ENCODE data around the gene ZBTB7A. TPM values are rescaled to one million over a fixed set of nuclear protein-coding genes. Genes with fewer than 3 reads are reported as not detected.

ZBTB7A gene
- total and polyA plus RNA-seq, 7 experiments from 2014 or later: 15.3 to 76.0 (median 49.1) TPM

GRCh38 chr19:4063369-4064148 lies 3.1 kb downstream of the ZBTB7A start:
- POLR2A ChIA-PET: interaction anchor here (0.6 to 2.9 kb wide), 3 partner anchors 41 to 76 kb away, joined by 3 to 10 read pairs (median 3); partner anchors contain the start of gene PIAS4
- H3K27ac ChIP-seq (ENCODE audit: low read depth, low read length): peak overlapping the region; percentile 81
- no peaks in the 10 kb centered on the region for H3K27me3 Mint-ChIP-seq
- DNase-seq: no peak
- no peaks in the 10 kb centered on the region for H3K27me3 ChIP-seq (ENCODE audit: control insufficient read depth in 2 of 2, insufficient read depth in 2 of 2, low read length in 2 of 2)
- H3K4me3 ChIP-seq (ENCODE audit: low read length): peak overlapping the region; percentile 45
- H3K4me1 ChIP-seq (ENCODE audit: control insufficient read depth in 2 of 2, insufficient read depth in 2 of 2, low read length in 2 of 2): peaks cover 49% of the 10 kb centered on the region in 2 donors
- H3K4me3 Mint-ChIP-seq: peak overlapping the region; percentile 68 to 87 (median 82)
- H3K36me3 Mint-ChIP-seq: peaks cover 0 to 2% (median 0%) of the 10 kb centered on the region in 5 donors
- H3K4me1 Mint-ChIP-seq: peaks cover 5 to 35% (median 17%) of the 10 kb centered on the region in 7 donors
- no peaks in the 10 kb centered on the region for H3K9me3 ChIP-seq (ENCODE audit: control insufficient read depth in 2 of 3, low read length in 3 of 3)
- CTCF ChIA-PET: interaction anchor here (1.8 kb wide), 1 partner anchor 76 kb away, joined by 5 read pairs; no protein-coding TSS in a partner anchor
- intact Hi-C loops (cut with micrococcal nuclease): no loop called here
- no peak for ATAC-seq
- H3K27ac Mint-ChIP-seq: peak overlapping the region in 7 of 9 donors; percentile 54 to 92 (median 78)
- H3K9me3 Mint-ChIP-seq: peaks cover 0 to 1% (median 0%) of the 10 kb centered on the region in 11 donors
- peaks cover 0 to 36% (median 0%) of the 10 kb centered on the region in 3 experiments for H3K36me3 ChIP-seq (ENCODE audit: control insufficient read depth in 2 of 3, insufficient read depth in 3 of 3, low read length in 3 of 3)

GRCh38 chr19:4062419-4063368 lies 4.0 kb downstream of the ZBTB7A start:
- Mint-ChIP-seq H3K36me3 (peaks cover 0 to 3% (median 0%) of the 10 kb centered on the region in 5 donors), H3K27ac (peak overlapping the region in 4 of 9 donors; percentile 5 to 77 (median 73)), H3K9me3 (no peaks in the 10 kb centered on the region), H3K27me3 (no peaks in the 10 kb centered on the region), H3K4me3 (peak overlapping the region in 6 of 10 donors; percentile 20 to 87 (median 56)), H3K4me1 (peaks cover 5 to 30% (median 14%) of the 10 kb centered on the region in 7 donors)
- H3K4me1 ChIP-seq (ENCODE audit: control insufficient read depth in 2 of 2, insufficient read depth in 2 of 2, low read length in 2 of 2): peaks cover 43 to 47% of the 10 kb centered on the region in 2 donors
- no peaks in the 10 kb centered on the region for H3K27me3 ChIP-seq (ENCODE audit: control insufficient read depth in 2 of 2, insufficient read depth in 2 of 2, low read length in 2 of 2)
- CTCF ChIA-PET: interaction anchor here (1.8 kb wide), 1 partner anchor 75 kb away, joined by 5 read pairs; no protein-coding TSS in a partner anchor
- H3K27ac ChIP-seq (ENCODE audit: low read depth, low read length): no peak overlapping the region
- intact Hi-C loops (cut with micrococcal nuclease): no loop called here
- H3K4me3 ChIP-seq (ENCODE audit: low read length): no peak overlapping the region
- POLR2A ChIA-PET: interaction anchor here (0.6 to 2.9 kb wide), 4 partner anchors 27 to 72 kb away, joined by 3 to 10 read pairs (median 3); partner anchors contain the start of gene PIAS4
- ATAC-seq (no peak), DNase-seq (no peak)
- H3K36me3 ChIP-seq (ENCODE audit: control insufficient read depth in 2 of 3, insufficient read depth in 3 of 3, low read length in 3 of 3): peaks cover 0 to 36% (median 0%) of the 10 kb centered on the region in 3 experiments
- H3K9me3 ChIP-seq (ENCODE audit: control insufficient read depth in 2 of 3, low read length in 3 of 3): no peaks in the 10 kb centered on the region

GRCh38 chr19:4061683-4062418 lies 4.8 kb downstream of the ZBTB7A start:
- Histone ChIP-seq H3K4me1 (ENCODE audit: control insufficient read depth in 2 of 2, insufficient read depth in 2 of 2, low read length in 2 of 2) (peaks cover 43 to 47% of the 10 kb centered on the region in 2 donors), H3K4me3 (ENCODE audit: low read length) (no peak overlapping the region), H3K9me3 (ENCODE audit: control insufficient read depth in 2 of 3, low read length in 3 of 3) (no peaks in the 10 kb centered on the region), H3K27ac (ENCODE audit: low read depth, low read length) (peak overlapping the region; percentile 57), H3K27me3 (ENCODE audit: control insufficient read depth in 2 of 2, insufficient read depth in 2 of 2, low read length in 2 of 2) (no peaks in the 10 kb centered on the region), H3K36me3 (ENCODE audit: control insufficient read depth in 2 of 3, insufficient read depth in 3 of 3, low read length in 3 of 3) (peaks cover 0 to 32% (median 0%) of the 10 kb centered on the region in 3 experiments)
- POLR2A ChIA-PET: interaction anchor here (0.6 to 2.9 kb wide), 4 partner anchors 28 to 72 kb away, joined by 3 to 10 read pairs (median 3); no protein-coding TSS in a partner anchor
- H3K4me3 Mint-ChIP-seq: peak overlapping the region in 3 of 10 donors; percentile 21 to 87 (median 34)
- H3K27ac Mint-ChIP-seq: peak overlapping the region in 2 of 9 donors; percentile 5 to 77
- CTCF ChIA-PET: interaction anchor here (1.8 kb wide), 1 partner anchor 74 kb away, joined by 5 read pairs; no protein-coding TSS in a partner anchor
- peaks cover 0 to 6% (median 0%) of the 10 kb centered on the region in 5 donors for H3K36me3 Mint-ChIP-seq
- ATAC-seq (no peak), DNase-seq (no peak)
- intact Hi-C loops (cut with micrococcal nuclease): no loop called here
- peaks cover 5 to 36% (median 21%) of the 10 kb centered on the region in 7 donors for H3K4me1 Mint-ChIP-seq
- no peaks in the 10 kb centered on the region for H3K9me3 Mint-ChIP-seq
- no peaks in the 10 kb centered on the region for H3K27me3 Mint-ChIP-seq

- Mint-ChIP-seq H3K4me3 (peak overlapping the region in 1 of 10 donors; percentile 87), H3K27me3 (no peaks in the 10 kb centered on the region), H3K36me3 (peaks cover 0 to 6% (median 0%) of the 10 kb centered on the region in 5 donors), H3K4me1 (peaks cover 5 to 41% (median 22%) of the 10 kb centered on the region in 7 donors), H3K27ac (peak overlapping the region in 1 of 9 donors; percentile 65), H3K9me3 (no peaks in the 10 kb centered on the region)
- ATAC-seq (no peak), DNase-seq (no peak)
- ChIA-PET POLR2A (interaction anchor here (0.7 kb wide), 1 partner anchor 43 kb away, joined by 3 read pairs; no protein-coding TSS in a partner anchor), CTCF (no interaction called here)
- Histone ChIP-seq H3K27ac (ENCODE audit: low read depth, low read length) (peak overlapping the region; percentile 57), H3K4me1 (ENCODE audit: control insufficient read depth in 2 of 2, insufficient read depth in 2 of 2, low read length in 2 of 2) (peaks cover 43 to 48% of the 10 kb centered on the region in 2 donors), H3K27me3 (ENCODE audit: control insufficient read depth in 2 of 2, insufficient read depth in 2 of 2, low read length in 2 of 2) (no peaks in the 10 kb centered on the region), H3K4me3 (ENCODE audit: low read length) (no peak overlapping the region), H3K36me3 (ENCODE audit: control insufficient read depth in 2 of 3, insufficient read depth in 3 of 3, low read length in 3 of 3) (peaks cover 0 to 30% (median 0%) of the 10 kb centered on the region in 3 experiments), H3K9me3 (ENCODE audit: control insufficient read depth in 2 of 3, low read length in 3 of 3) (no peaks in the 10 kb centered on the region)
- intact Hi-C loops (cut with micrococcal nuclease): no loop called here
Observed at GRCh38 chr19:4061178-4061682, 5.5 kb downstream of the ZBTB7A start.

- H3K4me3 Mint-ChIP-seq: peak overlapping the region in 3 of 10 donors; percentile 9 to 43 (median 39)
- peaks cover 0 to 10% (median 0%) of the 10 kb centered on the region in 5 donors for H3K36me3 Mint-ChIP-seq
- no peaks in the 10 kb centered on the region for H3K9me3 Mint-ChIP-seq
- CTCF ChIA-PET: no interaction called here
- H3K4me3 ChIP-seq (ENCODE audit: low read length): peak overlapping the region; percentile 44
- no peak for DNase-seq
- H3K9me3 ChIP-seq (ENCODE audit: control insufficient read depth in 2 of 3, low read length in 3 of 3): no peaks in the 10 kb centered on the region
- POLR2A ChIA-PET: interaction anchor here (0.6 kb wide), 1 partner anchor 47 kb away, joined by 3 read pairs; no protein-coding TSS in a partner anchor
- peak overlapping the region; percentile 57 for H3K27ac ChIP-seq (ENCODE audit: low read depth, low read length)
- peaks cover 5 to 46% (median 28%) of the 10 kb centered on the region in 7 donors for H3K4me1 Mint-ChIP-seq
- H3K27me3 Mint-ChIP-seq: no peaks in the 10 kb centered on the region
- ATAC-seq: no peak
- H3K36me3 ChIP-seq (ENCODE audit: control insufficient read depth in 2 of 3, insufficient read depth in 3 of 3, low read length in 3 of 3): peaks cover 0 to 33% (median 3%) of the 10 kb centered on the region in 3 experiments
- peaks cover 43 to 51% of the 10 kb centered on the region in 2 donors for H3K4me1 ChIP-seq (ENCODE audit: control insufficient read depth in 2 of 2, insufficient read depth in 2 of 2, low read length in 2 of 2)
- H3K27me3 ChIP-seq (ENCODE audit: control insufficient read depth in 2 of 2, insufficient read depth in 2 of 2, low read length in 2 of 2): no peaks in the 10 kb centered on the region
- peak overlapping the region in 5 of 9 donors; percentile 17 to 65 (median 42) for H3K27ac Mint-ChIP-seq
- intact Hi-C loops (cut with micrococcal nuclease): no loop called here
Observed at GRCh38 chr19:4060621-4061177, 6.0 kb downstream of the ZBTB7A start.

Data from naive thymus-derived CD4-positive, alpha-beta T cell (primary cell).